OCI-LY1 (cell line): ENCODE data around the gene CBFA2T3.

Experiments used
- H2AFZ ChIP-seq: fragments of 200-600 bp; sonication (generic), shearing (Covaris generic); 2 replicates; pipeline ENCODE4 v1.6.0; 2014; ENCODE audit warnings: antibody characterized with exemption, mild to moderate bottlenecking, low read length
- H3F3A ChIP-seq: fragments of 200-600 bp; sonication (generic), shearing (Covaris generic); 2 replicates; pipeline ENCODE4 v1.6.0; 2014; ENCODE audit warnings: mild to moderate bottlenecking, antibody characterized with exemption, low read length, moderate library complexity; ENCODE audit not compliant: insufficient read depth
- H3K27ac ChIP-seq: fragments of 200-600 bp; sonication (generic); 2 replicates; pipeline ENCODE4 v1.5.1; 2014; ENCODE audit warnings: low read length, mixed run types, mild to moderate bottlenecking, low read depth; ENCODE audit not compliant: poor library complexity, severe bottlenecking
- H3K27me3 ChIP-seq: fragments of 200-600 bp; sonication (generic); 2 replicates; pipeline ENCODE4 v1.6.0; 2014; ENCODE audit warnings: antibody characterized with exemption, mild to moderate bottlenecking, low read length, moderate library complexity; ENCODE audit not compliant: insufficient read depth
- H3K36me3 ChIP-seq: fragments of 200-600 bp; sonication (generic); 2 replicates; pipeline ENCODE4 v1.6.1; 2014; ENCODE audit warnings: mild to moderate bottlenecking, antibody characterized with exemption, low read length, moderate library complexity, mixed read lengths; ENCODE audit not compliant: insufficient read depth
- H3K4me1 ChIP-seq: fragments of 200-600 bp; sonication (generic); 2 replicates; pipeline ENCODE4 v1.5.1; 2014; ENCODE audit warnings: mild to moderate bottlenecking, low read length, moderate library complexity; ENCODE audit not compliant: insufficient read depth, severe bottlenecking
- H3K4me2 ChIP-seq: fragments of 200-600 bp; sonication (generic), shearing (Covaris generic); 2 replicates; pipeline ENCODE4 v1.6.1; 2014; ENCODE audit warnings: low read length
- H3K4me3 ChIP-seq: fragments of 200-600 bp; sonication (generic); 2 replicates; pipeline ENCODE4 v1.5.1; 2014; ENCODE audit warnings: low read length, low read depth, mild to moderate bottlenecking, mixed read lengths; ENCODE audit not compliant: poor library complexity, severe bottlenecking
- H3K79me2 ChIP-seq: fragments of 200-600 bp; shearing (Covaris generic); 2 replicates; pipeline ENCODE4 v1.6.1; 2016; ENCODE audit warnings: mixed run types, low read length, mixed read lengths; ENCODE audit not compliant: insufficient read depth
- H3K9ac ChIP-seq: fragments of 200-600 bp; sonication (generic), shearing (Covaris generic); 2 replicates; pipeline ENCODE4 v1.6.1; 2014; ENCODE audit warnings: mild to moderate bottlenecking, low read length, mixed read lengths
- H3K9me2 ChIP-seq: fragments of 200-600 bp; sonication (generic), shearing (Covaris generic); 2 replicates; pipeline ENCODE4 v1.6.1; 2014; ENCODE audit warnings: low read depth, mild to moderate bottlenecking, low read length, mixed read lengths
- H3K9me3 ChIP-seq: fragments of 200-600 bp; shearing (Covaris generic); 2 replicates; pipeline ENCODE4 v1.6.1; 2014; ENCODE audit warnings: low read length, mixed read lengths
- H4K20me1 ChIP-seq: fragments of 200-600 bp; sonication (generic), shearing (Covaris generic); 2 replicates; pipeline ENCODE4 v1.6.0; 2016; ENCODE audit warnings: mild to moderate bottlenecking, low read length; ENCODE audit not compliant: insufficient read depth
- EZH2 ChIP-seq: fragments of 200-600 bp; sonication (generic), shearing (Covaris generic); IDR thresholded peaks from 2 replicates; pipeline ENCODE4 v1.8.0; 2017; ENCODE audit warnings: borderline replicate concordance, mixed run types, mild to moderate bottlenecking, antibody characterized with exemption, low read length, moderate library complexity, mixed read lengths
- TF ChIP-seq, protein P1 (sequence below): fragments of 200-600 bp; sonication (generic), shearing (Covaris generic); IDR thresholded peaks from 2 replicates; pipeline ENCODE4 v1.5.1; 2017; ENCODE audit warnings: mild to moderate bottlenecking, antibody characterized with exemption, low read length, moderate library complexity, mixed read lengths

CBFA2T3 gene

DNA sequence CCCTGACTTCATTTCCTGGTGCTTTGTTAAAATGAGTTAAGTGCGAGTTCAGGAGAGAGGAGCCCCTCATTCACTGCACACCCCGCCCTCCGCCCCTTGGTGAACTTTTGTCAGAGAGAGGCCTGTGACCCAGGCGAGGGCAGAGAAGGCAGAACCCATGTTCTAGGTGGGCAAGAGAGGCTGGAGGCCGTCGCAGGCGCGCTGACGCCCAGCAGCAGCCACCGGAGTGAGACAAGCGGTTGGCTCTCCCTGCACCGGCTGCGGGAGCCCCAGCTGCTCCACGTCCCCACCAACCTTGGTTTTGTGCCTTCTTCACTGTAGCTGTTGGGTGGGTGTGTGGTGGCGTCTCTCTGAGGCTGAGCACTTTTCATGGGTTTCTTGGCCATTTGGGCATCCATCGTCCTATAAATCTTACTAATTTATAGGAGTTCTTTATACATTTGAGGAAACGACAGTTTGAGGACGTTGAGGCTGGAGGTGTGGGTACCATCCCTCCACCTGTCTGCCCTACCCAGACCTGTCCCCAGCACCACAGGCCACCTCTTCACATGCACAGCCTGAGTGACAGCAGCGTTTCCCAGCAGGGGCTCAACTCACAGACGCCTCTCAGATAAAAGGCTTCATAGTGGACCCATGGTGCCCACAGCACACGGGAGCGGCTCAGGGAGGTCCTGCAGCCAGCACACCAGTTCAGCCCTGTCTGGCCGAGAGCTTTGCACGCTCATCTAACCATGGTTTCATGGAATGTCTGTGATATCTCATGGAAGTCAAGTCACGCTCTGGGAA lies 45.2 kb upstream of the CBFA2T3 start:
- Histone ChIP-seq H3K27ac (no peak overlapping the region), H3K4me3 (no peak overlapping the region), H3F3A (no peaks in the 10 kb centered on the region), H3K9me3 (no peaks in the 10 kb centered on the region), H2AFZ (no peak overlapping the region), H3K9me2 (no peaks in the 10 kb centered on the region), H3K9ac (no peak overlapping the region), H3K36me3 (no peaks in the 10 kb centered on the region), H3K4me1 (peaks cover 5% of the 10 kb centered on the region), H3K4me2 (no peak overlapping the region), H3K79me2 (no peaks in the 10 kb centered on the region), H3K27me3 (peaks cover 3% of the 10 kb centered on the region; the same call in 1 of the 2 replicates), H4K20me1 (no peaks in the 10 kb centered on the region)
- TF ChIP-seq, protein P1, sequence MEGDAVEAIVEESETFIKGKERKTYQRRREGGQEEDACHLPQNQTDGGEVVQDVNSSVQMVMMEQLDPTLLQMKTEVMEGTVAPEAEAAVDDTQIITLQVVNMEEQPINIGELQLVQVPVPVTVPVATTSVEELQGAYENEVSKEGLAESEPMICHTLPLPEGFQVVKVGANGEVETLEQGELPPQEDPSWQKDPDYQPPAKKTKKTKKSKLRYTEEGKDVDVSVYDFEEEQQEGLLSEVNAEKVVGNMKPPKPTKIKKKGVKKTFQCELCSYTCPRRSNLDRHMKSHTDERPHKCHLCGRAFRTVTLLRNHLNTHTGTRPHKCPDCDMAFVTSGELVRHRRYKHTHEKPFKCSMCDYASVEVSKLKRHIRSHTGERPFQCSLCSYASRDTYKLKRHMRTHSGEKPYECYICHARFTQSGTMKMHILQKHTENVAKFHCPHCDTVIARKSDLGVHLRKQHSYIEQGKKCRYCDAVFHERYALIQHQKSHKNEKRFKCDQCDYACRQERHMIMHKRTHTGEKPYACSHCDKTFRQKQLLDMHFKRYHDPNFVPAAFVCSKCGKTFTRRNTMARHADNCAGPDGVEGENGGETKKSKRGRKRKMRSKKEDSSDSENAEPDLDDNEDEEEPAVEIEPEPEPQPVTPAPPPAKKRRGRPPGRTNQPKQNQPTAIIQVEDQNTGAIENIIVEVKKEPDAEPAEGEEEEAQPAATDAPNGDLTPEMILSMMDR, result no peak
- no peak for TF ChIP-seq EZH2

DNA sequence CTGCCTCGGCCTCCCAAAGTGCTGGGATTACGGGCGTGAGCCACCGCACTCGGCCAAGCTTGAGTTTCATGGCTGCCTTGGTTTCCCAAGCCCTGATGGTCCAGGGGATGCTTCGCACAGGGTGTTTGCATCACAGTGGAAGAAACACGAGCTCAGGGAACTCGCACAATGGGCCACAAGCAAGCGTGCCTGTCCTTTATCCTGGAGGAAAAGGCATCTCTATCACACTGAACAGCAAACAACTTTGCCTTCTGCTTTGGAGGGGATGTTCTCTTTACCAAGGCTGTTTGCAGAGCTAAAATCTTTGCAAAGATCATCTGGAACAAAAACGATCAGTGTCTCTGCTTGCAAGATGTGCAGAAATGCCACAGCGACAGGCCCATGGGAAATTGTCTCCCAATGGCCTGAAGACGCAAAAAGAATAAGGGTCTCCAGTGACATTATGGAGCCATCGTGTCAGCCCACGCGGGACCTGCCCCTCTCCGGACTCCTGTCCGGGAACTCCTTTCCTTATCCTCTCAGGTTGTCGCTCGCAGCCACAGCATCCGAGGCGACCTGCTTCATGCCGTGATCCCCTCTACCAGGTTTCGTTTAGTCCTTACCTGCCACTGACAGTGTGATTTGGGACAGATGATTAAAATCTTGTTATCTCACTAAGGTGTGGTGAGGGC lies 44.1 kb upstream of the CBFA2T3 start:
- Histone ChIP-seq H3K9me2 (no peaks in the 10 kb centered on the region), H3K9me3 (no peaks in the 10 kb centered on the region), H3K36me3 (no peaks in the 10 kb centered on the region), H3K27me3 (peaks cover 3% of the 10 kb centered on the region; the same call in 1 of the 2 replicates), H3F3A (no peaks in the 10 kb centered on the region), H2AFZ (no peak overlapping the region), H3K27ac (no peak overlapping the region), H4K20me1 (no peaks in the 10 kb centered on the region), H3K4me2 (no peak overlapping the region), H3K79me2 (no peaks in the 10 kb centered on the region), H3K4me1 (peaks cover 3% of the 10 kb centered on the region), H3K4me3 (no peak overlapping the region), H3K9ac (no peak overlapping the region)
- TF ChIP-seq, protein P1, result no peak
- no peak for TF ChIP-seq EZH2

DNA sequence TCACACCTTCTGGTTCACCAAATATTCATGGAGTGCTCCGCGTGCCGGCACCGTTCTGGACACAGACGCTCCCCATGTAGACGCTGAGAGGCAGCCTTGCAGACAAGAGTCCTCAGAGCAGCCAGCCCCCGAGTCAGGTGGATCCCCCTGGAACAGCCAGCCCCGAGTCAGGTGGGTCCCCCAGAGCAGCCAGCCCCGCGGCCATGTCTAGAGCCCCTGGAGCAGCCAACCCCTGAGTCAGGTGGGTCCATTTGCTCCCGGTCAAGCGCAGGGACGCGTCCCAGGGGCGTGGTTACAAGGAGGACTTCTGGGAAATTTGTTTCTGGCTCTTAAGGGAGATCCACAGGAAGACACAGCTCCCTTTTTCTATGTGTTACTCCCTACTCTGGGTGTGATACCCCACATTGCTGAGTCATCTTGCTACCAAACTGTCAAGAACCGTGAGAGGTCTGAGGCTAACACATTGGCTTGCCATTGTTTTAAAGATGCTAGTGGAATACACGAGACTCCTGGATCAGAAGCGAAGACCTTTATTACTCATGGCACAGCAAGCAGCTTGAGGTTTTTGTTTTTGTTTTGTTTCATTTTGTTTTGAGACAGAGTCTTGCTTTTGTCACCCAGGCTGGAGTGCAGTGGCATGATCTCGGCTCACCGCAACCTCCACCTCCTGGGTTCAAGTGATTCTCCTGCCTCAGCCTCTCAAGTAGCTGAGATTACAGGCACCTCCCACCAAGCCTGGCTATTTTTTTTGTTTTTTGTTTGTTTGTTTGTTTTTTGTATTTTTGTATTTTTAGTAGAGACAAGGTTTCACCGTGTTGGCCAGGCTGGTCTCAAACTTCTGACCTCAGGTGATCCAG lies 43.3 kb upstream of the CBFA2T3 start:
- no peak overlapping the region for H3K9ac ChIP-seq
- peaks cover 3% of the 10 kb centered on the region; the same call in 1 of the 2 replicates for H3K27me3 ChIP-seq
- H3K9me2 ChIP-seq, result no peaks in the 10 kb centered on the region
- H3K27ac ChIP-seq, result no peak overlapping the region
- no peaks in the 10 kb centered on the region for H3K9me3 ChIP-seq
- TF ChIP-seq EZH2, result no peak
- TF ChIP-seq, protein P1, result no peak
- H3F3A ChIP-seq, result no peaks in the 10 kb centered on the region
- no peaks in the 10 kb centered on the region for H4K20me1 ChIP-seq
- H3K4me3 ChIP-seq, result no peak overlapping the region
- no peaks in the 10 kb centered on the region for H3K79me2 ChIP-seq
- H3K4me1 ChIP-seq, result no peaks in the 10 kb centered on the region
- no peaks in the 10 kb centered on the region for H3K36me3 ChIP-seq
- no peak overlapping the region for H3K4me2 ChIP-seq
- H2AFZ ChIP-seq, result no peak overlapping the region
